Umbilical cord (tissue), 2 donors: ENCODE measurements around the gene MCM5. TPM values are rescaled to one million over a fixed set of nuclear protein-coding genes. Genes with fewer than 3 reads are reported as not detected.

Experiments
- DNase-seq: peaks from one replicate; pipeline ENCODE4 v3.0.0-alpha.2; 2015; ENCODE audit warnings: low spot score
- total RNA-seq: library from RNA; depleted of rRNA; stranded (reverse); fragments of >200 nt; gene quantifications from one replicate; pipeline ENCODE4 v1.2.3, GENCODE V29; 2014; ENCODE audit warnings: low replicate concordance; ENCODE audit not compliant: insufficient read depth

MCM5 gene
- total RNA-seq, 1 donor from 2014 or later: 16.4 TPM

DNA sequence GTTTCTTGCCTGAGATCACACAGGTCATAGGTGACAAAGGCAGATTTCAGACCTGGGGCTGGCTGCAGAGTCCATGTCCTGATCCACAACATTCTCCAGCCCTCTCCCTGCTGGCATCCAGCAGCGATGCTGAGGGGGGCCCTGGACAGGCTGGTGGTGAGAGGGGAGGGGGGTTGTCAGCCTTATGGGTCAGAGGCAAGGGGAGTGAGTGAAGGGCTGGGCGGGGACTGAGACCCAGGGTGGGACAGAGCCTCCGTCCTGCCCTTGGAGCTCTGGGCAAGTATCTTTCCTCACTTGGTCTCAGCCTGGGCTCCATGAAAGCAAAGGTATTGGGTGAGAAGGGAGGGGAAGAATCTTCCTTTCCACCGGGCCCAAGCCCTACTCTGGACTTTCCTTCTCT lies 74.0 kb downstream of the MCM5 start:
- DNase-seq: no peak

Other genes starting within 250 kb of the MCM5 start
- gene HMGXB4, start 142.6 kb upstream of the MCM5 start, total RNA-seq: 9.1 TPM
- 53.0 TPM for gene TOM1, start 100.2 kb upstream of the MCM5 start, total RNA-seq
- 9.6 TPM for gene HMOX1, start 19.0 kb upstream of the MCM5 start, total RNA-seq
- not detected for gene RASD2, start 140.7 kb downstream of the MCM5 start, total RNA-seq
- gene MB, start 217.2 kb downstream of the MCM5 start, total RNA-seq: 1.7 TPM
- 12.8 TPM for gene APOL6, start 248.3 kb downstream of the MCM5 start, total RNA-seq